MM.1S (cell line): ENCODE measurements around the gene AIRE.

Experiments used
- EZH2 ChIP-seq: fragments of 300-600 bp; sonication (generic); optimal IDR thresholded peaks from 2 replicates; pipeline ENCODE3; 2017; ENCODE audit warnings: low read depth, mild to moderate bottlenecking, antibody characterized with exemption, low read length, mixed read lengths
- EZH2phosphoT487 ChIP-seq: fragments of 300-600 bp; sonication (generic); IDR thresholded peaks from 2 replicates; pipeline ENCODE4 v1.6.1; 2018; ENCODE audit warnings: antibody characterized with exemption, low read length
- TF ChIP-seq, protein P1 (sequence below): fragments of 300-600 bp; sonication (generic); IDR thresholded peaks from 2 replicates; pipeline ENCODE4 v1.5.1; 2016; ENCODE audit warnings: antibody characterized with exemption, low read length, mixed read lengths

DNA sequence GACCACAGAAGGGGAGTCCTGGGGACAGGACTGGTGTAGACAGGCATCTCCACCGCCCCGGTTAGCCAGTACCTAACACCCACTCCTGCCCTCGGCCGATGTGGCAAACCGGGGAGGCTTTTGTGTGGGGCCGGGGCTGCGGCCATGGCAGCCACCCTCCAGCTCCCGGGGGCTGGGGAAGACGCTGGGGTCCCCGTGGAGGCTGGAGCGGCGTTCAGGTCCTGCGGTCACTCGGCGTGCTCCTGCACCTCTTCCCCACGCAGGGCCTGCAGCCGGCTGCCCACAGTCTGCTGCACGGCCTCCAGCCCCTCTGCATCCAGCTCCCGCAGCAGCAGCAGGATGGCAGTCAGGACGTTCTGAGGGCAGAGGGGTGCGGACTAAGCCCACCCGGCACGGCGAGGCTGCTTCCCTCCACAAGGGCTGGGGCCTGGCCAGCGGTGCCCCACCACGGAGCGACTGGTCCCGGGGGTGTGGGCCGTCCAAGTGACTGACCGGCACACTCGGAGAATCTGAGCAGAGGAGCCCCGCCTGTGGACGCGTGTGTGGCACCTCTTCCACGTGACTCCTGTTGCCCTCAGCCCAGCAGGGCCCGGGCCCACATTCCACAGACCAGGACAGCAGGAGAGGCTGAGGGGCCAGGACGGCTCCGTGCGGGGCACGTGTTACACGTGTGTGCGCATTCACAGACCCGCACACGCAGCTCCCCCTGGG is 44.5 kb downstream of the AIRE start:
- TF ChIP-seq, protein P1, sequence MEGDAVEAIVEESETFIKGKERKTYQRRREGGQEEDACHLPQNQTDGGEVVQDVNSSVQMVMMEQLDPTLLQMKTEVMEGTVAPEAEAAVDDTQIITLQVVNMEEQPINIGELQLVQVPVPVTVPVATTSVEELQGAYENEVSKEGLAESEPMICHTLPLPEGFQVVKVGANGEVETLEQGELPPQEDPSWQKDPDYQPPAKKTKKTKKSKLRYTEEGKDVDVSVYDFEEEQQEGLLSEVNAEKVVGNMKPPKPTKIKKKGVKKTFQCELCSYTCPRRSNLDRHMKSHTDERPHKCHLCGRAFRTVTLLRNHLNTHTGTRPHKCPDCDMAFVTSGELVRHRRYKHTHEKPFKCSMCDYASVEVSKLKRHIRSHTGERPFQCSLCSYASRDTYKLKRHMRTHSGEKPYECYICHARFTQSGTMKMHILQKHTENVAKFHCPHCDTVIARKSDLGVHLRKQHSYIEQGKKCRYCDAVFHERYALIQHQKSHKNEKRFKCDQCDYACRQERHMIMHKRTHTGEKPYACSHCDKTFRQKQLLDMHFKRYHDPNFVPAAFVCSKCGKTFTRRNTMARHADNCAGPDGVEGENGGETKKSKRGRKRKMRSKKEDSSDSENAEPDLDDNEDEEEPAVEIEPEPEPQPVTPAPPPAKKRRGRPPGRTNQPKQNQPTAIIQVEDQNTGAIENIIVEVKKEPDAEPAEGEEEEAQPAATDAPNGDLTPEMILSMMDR = no peak
- TF ChIP-seq EZH2 (no peak), EZH2phosphoT487 (no peak)
